ENCODE measurements around the gene CHST1. TPM values are rescaled to one million over a fixed set of nuclear protein-coding genes. Genes with fewer than 3 reads are reported as not detected.

The CHST1 gene
- total RNA-seq, 4 donors from 2014 or later: 3.3 to 6.9 (median 3.7) TPM

GRCh38 chr11:45647329-45647728 lies 18.1 kb downstream of the CHST1 start:
- Histone ChIP-seq H3K27me3 (peaks cover 0 to 66% (median 0%) of the 10 kb centered on the region in 4 donors), H3K36me3 (peaks cover 0 to 23% (median 1%) of the 10 kb centered on the region in 4 donors), H3K27ac (replicated peaks in 1 of 4) (no peak overlapping the region), H3K4me1 (peaks cover 0 to 7% (median 0%) of the 10 kb centered on the region in 4 donors), H3K4me3 (no peak overlapping the region), H3K9me3 (no peaks in the 10 kb centered on the region)
- no peak for DNase-seq (ENCODE audit: extremely low spot score)
- intact Hi-C loops (cut with DNase I): no loop called here
- TF ChIP-seq CTCF (IDR thresholded peaks at IDR 0.05): no peak
- no peak for TF ChIP-seq POLR2AphosphoS5 (IDR thresholded peaks at IDR 0.05)
- TF ChIP-seq POLR2A (IDR thresholded peaks at IDR 0.05; ENCODE audit: low read depth): no peak
- TF ChIP-seq EP300 (IDR thresholded peaks at IDR 0.05): no peak
- WGBS: 87% methylated on average over 3 of the region's 3 CpGs

GRCh38 chr11:45646275-45646927 lies 19.0 kb downstream of the CHST1 start:
- TF ChIP-seq POLR2AphosphoS5 (IDR thresholded peaks at IDR 0.05) (no peak), POLR2A (IDR thresholded peaks at IDR 0.05; ENCODE audit: low read depth) (no peak), EP300 (IDR thresholded peaks at IDR 0.05) (no peak), CTCF (IDR thresholded peaks at IDR 0.05) (no peak)
- Histone ChIP-seq H3K27ac (replicated peaks in 1 of 4) (no peak overlapping the region), H3K4me1 (peaks cover 0 to 7% (median 0%) of the 10 kb centered on the region in 4 donors), H3K36me3 (peaks cover 0 to 16% (median 1%) of the 10 kb centered on the region in 4 donors), H3K9me3 (no peaks in the 10 kb centered on the region), H3K27me3 (peaks cover 0 to 66% (median 0%) of the 10 kb centered on the region in 4 donors), H3K4me3 (no peak overlapping the region)
- no peak for DNase-seq (ENCODE audit: extremely low spot score)
- intact Hi-C loops (cut with DNase I): no loop called here
- WGBS: 90% methylated on average over 1 of the region's 1 CpG

- TF ChIP-seq POLR2AphosphoS5 (IDR thresholded peaks at IDR 0.05) (no peak), POLR2A (IDR thresholded peaks at IDR 0.05; ENCODE audit: low read depth) (no peak), EP300 (IDR thresholded peaks at IDR 0.05) (no peak), CTCF (IDR thresholded peaks at IDR 0.05) (no peak)
- WGBS: 91% methylated on average over 10 of the region's 10 CpGs
- intact Hi-C loops (cut with DNase I): no loop called here
Observed at GRCh38 chr11:45644981-45645889, 20.2 kb downstream of the CHST1 start.

GRCh38 chr11:45643598-45644260 lies 21.7 kb downstream of the CHST1 start:
- Histone ChIP-seq H3K27ac (replicated peaks in 1 of 4) (no peak overlapping the region), H3K4me3 (no peak overlapping the region), H3K4me1 (peaks cover 0 to 7% (median 0%) of the 10 kb centered on the region in 4 donors), H3K36me3 (no peaks in the 10 kb centered on the region), H3K27me3 (peaks cover 0 to 42% (median 0%) of the 10 kb centered on the region in 4 donors), H3K9me3 (no peaks in the 10 kb centered on the region)
- intact Hi-C loops (cut with DNase I): no loop called here
- WGBS: 53% methylated on average over 7 of the region's 7 CpGs
- DNase-seq (ENCODE audit: extremely low spot score): no peak
- TF ChIP-seq EP300 (IDR thresholded peaks at IDR 0.05): no peak
- TF ChIP-seq POLR2A (IDR thresholded peaks at IDR 0.05; ENCODE audit: low read depth): no peak
- TF ChIP-seq POLR2AphosphoS5 (IDR thresholded peaks at IDR 0.05): no peak
- TF ChIP-seq CTCF (IDR thresholded peaks at IDR 0.05): no peak

More at GRCh38 chr11:45644981-45645889, 20.2 kb downstream of the CHST1 start:
- H3K4me3 ChIP-seq: no peak overlapping the region
- H3K4me1 ChIP-seq: peaks cover 0 to 7% (median 0%) of the 10 kb centered on the region in 4 donors
- no peaks in the 10 kb centered on the region for H3K9me3 ChIP-seq
- H3K27ac ChIP-seq (replicated peaks in 1 of 4): no peak overlapping the region
- peaks cover 0 to 57% (median 0%) of the 10 kb centered on the region in 4 donors for H3K27me3 ChIP-seq
- DNase-seq (ENCODE audit: extremely low spot score): no peak
- peaks cover 0 to 9% (median 1%) of the 10 kb centered on the region in 4 donors for H3K36me3 ChIP-seq

Measured in esophagus muscularis mucosa (tissue), 4 donors.